AG04450 (cell line): ENCODE results near the gene NKPD1. TPM values are rescaled to one million over a fixed set of nuclear protein-coding genes. Genes with fewer than 3 reads are reported as not detected.

Source experiments
- CTCF ChIA-PET: fragments of 300-600, 350-600 bp; formaldehyde crosslinking; extraction: SDS; loops from one replicate; lab custom pipeline; 2022; ENCODE audit warnings: antibody characterized with exemption, inconsistent platforms; lab: Charles Lee
- POLR2A ChIA-PET: fragments of 350-600 bp; formaldehyde crosslinking; extraction: SDS; loops from one replicate; lab custom pipeline; 2021; ENCODE audit warnings: antibody characterized with exemption, inconsistent platforms; lab: Yijun Ruan, JAX
- DNase-seq: peaks from one replicate; pipeline ENCODE4 v3.0.0-alpha.2; 2011; ENCODE audit warnings: low read depth, low spot score
- H3K27ac ChIP-seq: one replicate; pipeline ENCODE4 v1.5.1; 2012; ENCODE audit warnings: low read depth, low read length, control low read depth
- H3K27me3 ChIP-seq: one replicate; pipeline ENCODE4 v1.6.0; 2012; ENCODE audit warnings: low read length; ENCODE audit not compliant: control insufficient read depth, insufficient read depth
- H3K4me3 ChIP-seq: 2 replicates; pipeline ENCODE4 v1.5.1; 2011; ENCODE audit warnings: mild to moderate bottlenecking, low read depth, low read length, control low read depth
- H3K9me3 ChIP-seq: 2 replicates; pipeline ENCODE4 v1.5.1; 2012; ENCODE audit warnings: low read length; ENCODE audit not compliant: control insufficient read depth, insufficient read depth
- CTCF ChIP-seq: IDR thresholded peaks from 2 replicates; pipeline ENCODE4 v1.5.1; 2011; ENCODE audit warnings: low read depth, low read length, control low read depth, inconsistent platforms
- polyA plus RNA-seq: library from polyadenylated mRNA; depleted of rRNA; stranded (reverse); fragments of >200 nt; gene quantifications from 2 replicates; pipeline ENCODE4 v1.2.3, GENCODE V29; 2011

The NKPD1 gene
- polyA plus RNA-seq, 1 experiment: 0.04 TPM

GRCh38 chr19:45170146-45171106 is 9.6 kb upstream of the NKPD1 start:
- Histone ChIP-seq H3K4me3 (no peak overlapping the region), H3K27ac (no peak overlapping the region), H3K9me3 (no peaks in the 10 kb centered on the region), H3K27me3 (no peaks in the 10 kb centered on the region)
- no peak for TF ChIP-seq CTCF
- CTCF ChIA-PET: no interaction called here
- POLR2A ChIA-PET: interaction anchor here (0.6 kb wide), 2 partner anchors 50 to 375 kb away, joined by 3 to 8 read pairs; no protein-coding TSS in a partner anchor
- DNase-seq: no peak

- CTCF ChIA-PET: no interaction called here
- no peak overlapping the region for H3K4me3 ChIP-seq
- POLR2A ChIA-PET: interaction anchor here (0.6 kb wide), 1 partner anchor 376 kb away, joined by 8 read pairs; no protein-coding TSS in a partner anchor
- TF ChIP-seq CTCF: no peak
- no peaks in the 10 kb centered on the region for H3K27me3 ChIP-seq
- H3K9me3 ChIP-seq: no peaks in the 10 kb centered on the region; the same call in 1 of the 2 replicates
- DNase-seq: no peak
- H3K27ac ChIP-seq: no peak overlapping the region
Observed at GRCh38 chr19:45169602-45170001, 8.8 kb upstream of the NKPD1 start.

- DNase-seq: no peak
- H3K27me3 ChIP-seq: no peaks in the 10 kb centered on the region
- TF ChIP-seq CTCF: no peak
- CTCF ChIA-PET: no interaction called here
- POLR2A ChIA-PET: no interaction called here
- H3K4me3 ChIP-seq: no peak overlapping the region
- no peak overlapping the region for H3K27ac ChIP-seq
- H3K9me3 ChIP-seq: no peaks in the 10 kb centered on the region; the same call in 1 of the 2 replicates
Observed at GRCh38 chr19:45168767-45169351, 8.1 kb upstream of the NKPD1 start.

- Histone ChIP-seq H3K4me3 (no peak overlapping the region), H3K27me3 (no peaks in the 10 kb centered on the region), H3K9me3 (no peaks in the 10 kb centered on the region; the same call in 1 of the 2 replicates), H3K27ac (no peak overlapping the region)
- POLR2A ChIA-PET: interaction anchor here (1.3 kb wide), 1 partner anchor 11 kb away, joined by 4 read pairs; the partner anchor contains the start of genes BLOC1S3 and TRAPPC6A
- no peak for TF ChIP-seq CTCF
- CTCF ChIA-PET: no interaction called here
- DNase-seq: no peak
Observed at GRCh38 chr19:45166723-45167252, 6.0 kb upstream of the NKPD1 start.
